PC-9 (cell line): ENCODE results near the gene CCDC146.

Experiments
- EZH2 ChIP-seq: fragments of 200-600 bp; sonication (generic); IDR thresholded peaks from 2 replicates; pipeline ENCODE4 v1.8.0; 2017; ENCODE audit warnings: antibody characterized with exemption, low read depth
- TF ChIP-seq, protein P1 (sequence below): fragments of 200-600 bp; sonication (generic); conservative IDR thresholded peaks from 2 replicates; pipeline ENCODE4 v1.6.1; 2017; ENCODE audit warnings: mixed run types, antibody characterized with exemption, mild to moderate bottlenecking, moderate library complexity

DNA sequence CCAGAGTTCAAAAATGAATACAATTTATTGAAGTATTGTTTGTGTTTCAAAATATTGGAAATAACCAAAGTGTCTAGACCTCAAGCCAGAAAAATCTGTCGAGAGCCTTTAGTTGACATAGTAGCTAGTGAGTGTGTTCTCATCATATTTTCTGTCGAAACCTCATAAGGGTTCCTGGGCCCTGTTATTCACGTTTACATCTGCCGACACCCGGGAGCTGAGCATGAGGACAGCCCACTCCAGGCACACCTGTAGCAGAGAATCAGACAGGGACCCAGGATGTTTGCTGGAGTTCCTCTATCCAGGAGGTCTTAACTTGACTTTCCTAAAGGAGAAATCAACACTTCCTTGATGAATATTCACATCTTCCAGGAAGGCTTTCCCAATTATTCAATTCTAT lies 149.4 kb downstream of the CCDC146 start:
- no peak for TF ChIP-seq EZH2
- TF ChIP-seq, protein P1, sequence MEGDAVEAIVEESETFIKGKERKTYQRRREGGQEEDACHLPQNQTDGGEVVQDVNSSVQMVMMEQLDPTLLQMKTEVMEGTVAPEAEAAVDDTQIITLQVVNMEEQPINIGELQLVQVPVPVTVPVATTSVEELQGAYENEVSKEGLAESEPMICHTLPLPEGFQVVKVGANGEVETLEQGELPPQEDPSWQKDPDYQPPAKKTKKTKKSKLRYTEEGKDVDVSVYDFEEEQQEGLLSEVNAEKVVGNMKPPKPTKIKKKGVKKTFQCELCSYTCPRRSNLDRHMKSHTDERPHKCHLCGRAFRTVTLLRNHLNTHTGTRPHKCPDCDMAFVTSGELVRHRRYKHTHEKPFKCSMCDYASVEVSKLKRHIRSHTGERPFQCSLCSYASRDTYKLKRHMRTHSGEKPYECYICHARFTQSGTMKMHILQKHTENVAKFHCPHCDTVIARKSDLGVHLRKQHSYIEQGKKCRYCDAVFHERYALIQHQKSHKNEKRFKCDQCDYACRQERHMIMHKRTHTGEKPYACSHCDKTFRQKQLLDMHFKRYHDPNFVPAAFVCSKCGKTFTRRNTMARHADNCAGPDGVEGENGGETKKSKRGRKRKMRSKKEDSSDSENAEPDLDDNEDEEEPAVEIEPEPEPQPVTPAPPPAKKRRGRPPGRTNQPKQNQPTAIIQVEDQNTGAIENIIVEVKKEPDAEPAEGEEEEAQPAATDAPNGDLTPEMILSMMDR = no peak
